Right lobe of liver (tissue), 4 donors: ENCODE measurements around the gene SLC16A12.

Source experiments
- POLR2A ChIP-seq: fragments of 450-650 bp; IDR thresholded peaks from one replicate; pipeline ENCODE4 v1.6.1; 2017; ENCODE audit warnings: antibody characterized with exemption, mild to moderate bottlenecking
- TF ChIP-seq, protein P1 (sequence below), 4 donors: fragments of 200-600 bp in 3 of 4; fragments of 450-650 bp in 1 of 4; IDR thresholded peaks; one replicate each; pipeline versions ENCODE4 v1.5.1 to v1.8.0; 2016 to 2022; ENCODE audit warnings: antibody characterized with exemption in 4 of 4, mild to moderate bottlenecking in 2 of 4
- donor health status: DM: no; HTN: no; CAD: no.
- donor health status: DM: no; HTN: no; CAD: no.
- donor health status: DM: no; HTN: yes; CAD: no.

DNA sequence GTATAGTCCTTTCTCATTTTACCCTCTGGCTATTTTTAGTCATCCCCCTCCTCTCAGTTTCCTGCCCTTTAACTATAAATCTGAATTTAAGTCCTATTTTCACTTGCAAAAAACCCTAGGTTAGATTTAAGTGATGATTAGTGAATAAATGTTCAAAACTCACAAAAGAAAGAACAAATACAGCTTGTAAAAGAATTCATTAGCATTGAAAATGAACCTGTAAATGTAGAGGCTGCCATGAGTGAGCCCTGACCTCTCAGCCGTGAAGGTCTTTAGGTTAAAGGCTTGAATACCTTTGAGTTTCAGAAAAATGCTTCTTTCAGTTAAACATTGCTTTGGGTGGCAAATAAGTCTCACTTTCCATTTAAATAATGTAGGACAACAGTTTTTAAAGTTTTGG, 2.0 kb upstream of the SLC16A12 start:
- TF ChIP-seq, protein P1, sequence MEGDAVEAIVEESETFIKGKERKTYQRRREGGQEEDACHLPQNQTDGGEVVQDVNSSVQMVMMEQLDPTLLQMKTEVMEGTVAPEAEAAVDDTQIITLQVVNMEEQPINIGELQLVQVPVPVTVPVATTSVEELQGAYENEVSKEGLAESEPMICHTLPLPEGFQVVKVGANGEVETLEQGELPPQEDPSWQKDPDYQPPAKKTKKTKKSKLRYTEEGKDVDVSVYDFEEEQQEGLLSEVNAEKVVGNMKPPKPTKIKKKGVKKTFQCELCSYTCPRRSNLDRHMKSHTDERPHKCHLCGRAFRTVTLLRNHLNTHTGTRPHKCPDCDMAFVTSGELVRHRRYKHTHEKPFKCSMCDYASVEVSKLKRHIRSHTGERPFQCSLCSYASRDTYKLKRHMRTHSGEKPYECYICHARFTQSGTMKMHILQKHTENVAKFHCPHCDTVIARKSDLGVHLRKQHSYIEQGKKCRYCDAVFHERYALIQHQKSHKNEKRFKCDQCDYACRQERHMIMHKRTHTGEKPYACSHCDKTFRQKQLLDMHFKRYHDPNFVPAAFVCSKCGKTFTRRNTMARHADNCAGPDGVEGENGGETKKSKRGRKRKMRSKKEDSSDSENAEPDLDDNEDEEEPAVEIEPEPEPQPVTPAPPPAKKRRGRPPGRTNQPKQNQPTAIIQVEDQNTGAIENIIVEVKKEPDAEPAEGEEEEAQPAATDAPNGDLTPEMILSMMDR (IDR thresholded peaks at IDR 0.05) = no peak
- TF ChIP-seq POLR2A = no peak
